SK-N-SH (cell line): ENCODE data around the gene ZNF532. TPM values are rescaled to one million over a fixed set of nuclear protein-coding genes. Genes with fewer than 3 reads are reported as not detected.

Experiments
- CTCF ChIA-PET: fragments of 300-600, 350-600 bp; formaldehyde crosslinking; extraction: SDS; loops from one replicate; lab custom pipeline; 2021; lab: Yijun Ruan, JAX
- POLR2A ChIA-PET: fragments of 350-600 bp; sonication (Branson Sonifier 250); formaldehyde crosslinking; extraction: SDS; loops from one replicate; lab custom pipeline; 2020; ENCODE audit warnings: antibody characterized with exemption, inconsistent platforms; lab: Yijun Ruan, JAX
- DNase-seq: peaks from one replicate; pipeline ENCODE4 v3.0.0; 2012
- H2AFZ ChIP-seq: fragments of 200-600 bp; sonication (generic); 2 replicates; pipeline ENCODE4 v1.8.1; 2016; ENCODE audit warnings: antibody characterized with exemption, mild to moderate bottlenecking, low read depth
- H3F3A ChIP-seq: fragments of 200-600 bp; sonication (generic); replicated peaks from 2 replicates; pipeline ENCODE3; 2016; ENCODE audit warnings: antibody characterized with exemption, mild to moderate bottlenecking; ENCODE audit not compliant: insufficient read depth
- H3K27ac ChIP-seq, 2 experiments: fragments of 200-500 bp in 1 of 2; fragments of 200-600 bp in 1 of 2; sonication (Bioruptor generic) in 1 of 2; sonication (generic), shearing (Covaris generic) in 1 of 2; 2 replicates each; pipeline versions ENCODE4 v1.5.1 to v1.6.1; 2014 to 2016; ENCODE audit warnings: low read depth in 2 of 2, inconsistent platforms in 1 of 2, low read length in 1 of 2, mild to moderate bottlenecking in 1 of 2, mixed read lengths in 1 of 2
- H3K27me3 ChIP-seq: fragments of 200-600 bp; sonication (generic), shearing (Covaris generic); 2 replicates; pipeline ENCODE4 v1.6.1; 2016; ENCODE audit warnings: mixed run types; ENCODE audit not compliant: insufficient read depth
- H3K36me3 ChIP-seq, 2 experiments: fragments of 200-500 bp in 1 of 2; fragments of 200-600 bp in 1 of 2; sonication (Bioruptor generic) in 1 of 2; sonication (generic) in 1 of 2; replicated peaks in 1 of 2; 2 replicates each; pipeline versions ENCODE3 to v1.5.1; 2014 to 2016; ENCODE audit warnings: low read length in 1 of 2, mild to moderate bottlenecking in 1 of 2; ENCODE audit not compliant: insufficient read depth in 2 of 2, control insufficient read depth in 1 of 2
- H3K4me1 ChIP-seq, 2 experiments: fragments of 200-500 bp in 1 of 2; fragments of 200-600 bp in 1 of 2; sonication (Bioruptor generic) in 1 of 2; sonication (generic), shearing (Covaris generic) in 1 of 2; 2 replicates each; pipeline versions ENCODE4 v1.5.1 to v1.6.1; 2014 to 2016; ENCODE audit warnings: low read depth in 1 of 2, low read length in 1 of 2, mixed run types in 1 of 2; ENCODE audit not compliant: insufficient read depth in 2 of 2, control insufficient read depth in 1 of 2
- H3K4me2 ChIP-seq: fragments of 200-600 bp; sonication (generic), shearing (Covaris generic); 2 replicates; pipeline ENCODE4 v1.6.1; 2017; ENCODE audit warnings: mixed run types
- H3K4me3 ChIP-seq, 2 experiments: fragments of 200-500 bp in 1 of 2; fragments of 200-600 bp in 1 of 2; sonication (Bioruptor generic) in 1 of 2; sonication (generic), shearing (Covaris generic) in 1 of 2; 2 replicates each; pipeline versions ENCODE4 v1.5.1 to v1.8.1; 2014 to 2016; ENCODE audit warnings: low read depth in 2 of 2, inconsistent platforms in 1 of 2, low read length in 1 of 2, mild to moderate bottlenecking in 1 of 2, mixed read lengths in 1 of 2, moderate library complexity in 1 of 2
- H3K79me2 ChIP-seq: fragments of 200-600 bp; sonication (generic); 2 replicates; pipeline ENCODE4 v1.8.1; 2017; ENCODE audit warnings: mild to moderate bottlenecking; ENCODE audit not compliant: insufficient read depth
- H3K9ac ChIP-seq: fragments of 200-600 bp; sonication (generic); 2 replicates; pipeline ENCODE4 v1.6.1; 2017; ENCODE audit warnings: mixed run types
- H3K9me2 ChIP-seq: fragments of 200-600 bp; sonication (generic); 2 replicates; pipeline ENCODE4 v1.6.1; 2017; ENCODE audit warnings: mixed run types
- H3K9me3 ChIP-seq: fragments of 200-600 bp; sonication (generic); 2 replicates; pipeline ENCODE4 v1.6.1; 2017; ENCODE audit warnings: mixed run types, mild to moderate bottlenecking, moderate library complexity
- H4K20me1 ChIP-seq: fragments of 200-600 bp; sonication (generic); 2 replicates; pipeline ENCODE4 v1.6.1; 2017; ENCODE audit warnings: mild to moderate bottlenecking, mixed run types; ENCODE audit not compliant: insufficient read depth
- CHD2 ChIP-seq: fragments of 150-350 bp; IDR thresholded peaks from 2 replicates; pipeline ENCODE4 v1.6.1; 2018; ENCODE audit warnings: low read length; ENCODE audit not compliant: partially characterized antibody
- ELF1 ChIP-seq: IDR thresholded peaks from 2 replicates; pipeline ENCODE4 v1.4.0; 2012
- EP300 ChIP-seq, 2 experiments: IDR thresholded peaks; 2 replicates each; pipeline versions ENCODE4 v1.4.0 to v1.6.1; 2012; ENCODE audit warnings: borderline replicate concordance in 1 of 2, low read depth in 1 of 2, low read length in 1 of 2
- FOSL2 ChIP-seq: IDR thresholded peaks from 2 replicates; pipeline ENCODE4 v1.4.0; 2012; ENCODE audit warnings: low read depth, mild to moderate bottlenecking, moderate library complexity, borderline replicate concordance
- FOXJ3 ChIP-seq: sonication (generic); formaldehyde crosslinking; IDR thresholded peaks from 2 replicates; pipeline ENCODE4 v1.5.1; 2020; ENCODE audit warnings: mild to moderate bottlenecking, missing genetic modification reagents
- GABPA ChIP-seq: IDR thresholded peaks from 2 replicates; pipeline ENCODE4 v1.4.0; 2012; ENCODE audit warnings: low read depth, mild to moderate bottlenecking
- JUND ChIP-seq: IDR thresholded peaks from 2 replicates; pipeline ENCODE4 v1.4.0; 2012
- MEF2A ChIP-seq: IDR thresholded peaks from 2 replicates; pipeline ENCODE4 v1.4.0; 2012; ENCODE audit warnings: low read depth, borderline replicate concordance
- MXI1 ChIP-seq: IDR thresholded peaks from 2 replicates; pipeline ENCODE4 v1.6.1; 2012; ENCODE audit warnings: mild to moderate bottlenecking, low read depth, low read length, improper control_type of control experiment
- RFX5 ChIP-seq: IDR thresholded peaks from 2 replicates; pipeline ENCODE4 v1.6.1; 2012; ENCODE audit warnings: mild to moderate bottlenecking, improper control_type of control experiment, low read length
- SIN3A ChIP-seq: IDR thresholded peaks from 2 replicates; pipeline ENCODE4 v1.6.1; 2012; ENCODE audit warnings: low read depth, mild to moderate bottlenecking, low read length, moderate library complexity, borderline replicate concordance
- SMC3 ChIP-seq: IDR thresholded peaks from 2 replicates; pipeline ENCODE4 v1.6.1; 2012; ENCODE audit warnings: low read depth, low read length, improper control_type of control experiment
- TAF1 ChIP-seq: IDR thresholded peaks from 2 replicates; pipeline ENCODE4 v1.6.1; 2012; ENCODE audit warnings: low read depth, mild to moderate bottlenecking, low read length, moderate library complexity, borderline replicate concordance
- TEAD4 ChIP-seq: IDR thresholded peaks from 2 replicates; pipeline ENCODE4 v1.4.0; 2012; ENCODE audit warnings: mild to moderate bottlenecking, borderline replicate concordance; ENCODE audit not compliant: insufficient read depth
- WGBS: methylation state at CpG from one replicate; pipeline ENCODE4 v1.1.6; 2017; ENCODE audit warnings: low lambda C conversion rate; 5-methylcytosine and 5-hydroxymethylcytosine counted together
- polyA plus RNA-seq, 3 experiments: library from polyadenylated mRNA; depleted of rRNA; stranded (reverse); fragments of >200 nt; gene quantifications; 2 replicates each; pipeline ENCODE4 v1.2.3, GENCODE V29; 2012
- TF ChIP-seq, protein P1 (sequence below): IDR thresholded peaks from 2 replicates; pipeline ENCODE4 v1.4.0; 2012; ENCODE audit warnings: low read depth, borderline replicate concordance
- TF ChIP-seq, protein P2 (sequence below): IDR thresholded peaks from 2 replicates; pipeline ENCODE4 v1.6.1; 2012; ENCODE audit warnings: mild to moderate bottlenecking, low read depth, low read length, moderate library complexity
- TF ChIP-seq, protein P3 (sequence below): fragments of 200-600 bp; sonication (generic); IDR thresholded peaks from 2 replicates; pipeline ENCODE4 v1.6.1; 2017; ENCODE audit warnings: antibody characterized with exemption, mild to moderate bottlenecking, moderate library complexity
- TF ChIP-seq, protein P4 (sequence below): IDR thresholded peaks from 2 replicates; pipeline ENCODE4 v1.4.0; 2012; ENCODE audit warnings: low read depth

The ZNF532 gene
- polyA plus RNA-seq, 1 of the 3 experiments (the other 2 are of a cell fraction) = 34.7 TPM

DNA sequence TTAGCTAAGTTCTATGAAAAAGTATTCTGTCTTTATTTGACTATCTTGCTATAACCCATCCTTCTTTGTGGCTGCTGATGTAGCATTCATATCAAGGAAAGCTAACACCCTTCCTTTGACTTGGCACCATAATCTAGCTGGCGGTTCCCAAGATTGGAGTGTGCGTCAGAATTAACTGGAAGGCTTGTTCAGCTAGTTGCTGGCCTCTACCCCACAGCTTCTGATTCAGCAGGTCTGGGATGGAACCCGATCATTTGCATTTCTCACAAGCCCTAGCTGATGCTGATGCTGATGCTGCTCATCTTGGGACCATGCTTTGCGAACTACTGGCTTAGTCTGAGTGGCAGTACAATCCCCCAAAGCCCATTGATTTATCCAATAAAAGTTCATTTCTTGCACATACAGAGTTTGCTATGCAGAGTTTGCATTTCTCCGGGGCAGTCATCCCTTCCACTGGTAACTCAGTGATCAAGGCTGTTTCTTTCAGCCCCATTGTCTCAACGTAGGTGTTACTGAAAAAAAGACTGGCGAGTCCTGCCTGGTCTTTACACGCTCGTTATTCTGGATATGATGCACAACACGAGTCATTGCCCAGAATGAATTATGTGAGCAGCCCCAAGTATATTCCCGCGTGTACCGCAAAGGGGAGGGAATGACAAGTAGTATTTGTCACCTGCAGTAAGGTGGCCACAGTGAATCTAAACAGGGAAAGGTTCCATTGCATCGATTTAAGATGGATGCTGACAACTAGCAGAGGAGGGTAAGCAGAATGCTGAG is 96.5 kb downstream of the ZNF532 start:
- Histone ChIP-seq H4K20me1 (no peaks in the 10 kb centered on the region), H3K27ac (no peak overlapping the region), H3K9me2 (no peaks in the 10 kb centered on the region), H3K4me2 (no peak overlapping the region), H3K79me2 (peaks cover 6% of the 10 kb centered on the region), H3K9me3 (no peaks in the 10 kb centered on the region), H3K27me3 (no peaks in the 10 kb centered on the region), H3K9ac (no peak overlapping the region), H3K36me3 (peaks cover 8 to 26% of the 10 kb centered on the region in 2 experiments), H3K4me1 (peaks cover 7 to 24% of the 10 kb centered on the region in 2 experiments; a peak in 2 of 4 replicates), H3F3A (peaks cover 16% of the 10 kb centered on the region), H2AFZ (no peak overlapping the region), H3K4me3 (no peak overlapping the region)
- POLR2A ChIA-PET = no interaction called here
- 97% methylated on average over 14 of the region's 14 CpGs for WGBS
- DNase-seq = no peak
- TF ChIP-seq, protein P1, sequence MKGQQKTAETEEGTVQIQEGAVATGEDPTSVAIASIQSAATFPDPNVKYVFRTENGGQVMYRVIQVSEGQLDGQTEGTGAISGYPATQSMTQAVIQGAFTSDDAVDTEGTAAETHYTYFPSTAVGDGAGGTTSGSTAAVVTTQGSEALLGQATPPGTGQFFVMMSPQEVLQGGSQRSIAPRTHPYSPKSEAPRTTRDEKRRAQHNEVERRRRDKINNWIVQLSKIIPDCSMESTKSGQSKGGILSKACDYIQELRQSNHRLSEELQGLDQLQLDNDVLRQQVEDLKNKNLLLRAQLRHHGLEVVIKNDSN = no peak
- CTCF ChIA-PET = interaction anchor here (0.8 to 2.4 kb wide), 3 partner anchors 64 to 193 kb away, joined by 3 to 7 read pairs (median 4); no protein-coding TSS in a partner anchor

DNA sequence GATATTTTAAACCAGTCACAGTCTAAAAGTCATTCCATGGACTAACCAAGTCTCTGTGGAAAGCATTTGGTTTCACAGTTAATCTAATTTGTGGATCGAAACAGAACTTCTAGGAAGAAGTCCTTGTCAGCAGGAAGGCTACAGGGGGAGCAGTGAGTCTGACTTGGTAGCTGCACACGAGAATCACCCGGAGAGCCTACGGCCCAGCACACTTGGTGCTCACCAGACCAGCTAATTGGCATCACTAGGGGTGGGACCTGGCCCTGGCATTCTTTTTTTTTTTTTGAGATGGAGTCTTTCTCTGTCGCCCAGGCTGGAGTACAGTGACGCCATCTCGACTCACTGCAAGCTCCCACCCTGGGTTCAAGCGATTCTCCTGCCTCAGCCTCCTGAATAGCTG is 97.7 kb downstream of the ZNF532 start:
- Histone ChIP-seq H4K20me1 (no peaks in the 10 kb centered on the region), H3K36me3 (peaks cover 4 to 31% of the 10 kb centered on the region in 2 experiments), H3K9ac (no peak overlapping the region), H3K27me3 (no peaks in the 10 kb centered on the region), H3K9me3 (no peaks in the 10 kb centered on the region), H3K79me2 (peaks cover 6% of the 10 kb centered on the region), H3K4me3 (no peak overlapping the region), H3K4me2 (no peak overlapping the region), H3K27ac (peak overlapping the region in 1 of 2 experiments; percentile 91; a peak in 1 of 4 replicates), H3F3A (peaks cover 16% of the 10 kb centered on the region), H2AFZ (no peak overlapping the region), H3K4me1 (peaks cover 7 to 27% of the 10 kb centered on the region in 2 experiments; a peak in 2 of 4 replicates), H3K9me2 (no peaks in the 10 kb centered on the region)
- CTCF ChIA-PET = no interaction called here
- POLR2A ChIA-PET = no interaction called here
- no peak for TF ChIP-seq RFX5
- TF ChIP-seq MXI1 = no peak
- TF ChIP-seq ELF1 = no peak
- TF ChIP-seq TEAD4 = no peak
- no peak for TF ChIP-seq EP300 (IDR thresholded peaks at IDR 0.05; ENCODE audit: borderline replicate concordance in 1 of 2, low read depth in 1 of 2, low read length in 1 of 2)
- TF ChIP-seq, protein P2, sequence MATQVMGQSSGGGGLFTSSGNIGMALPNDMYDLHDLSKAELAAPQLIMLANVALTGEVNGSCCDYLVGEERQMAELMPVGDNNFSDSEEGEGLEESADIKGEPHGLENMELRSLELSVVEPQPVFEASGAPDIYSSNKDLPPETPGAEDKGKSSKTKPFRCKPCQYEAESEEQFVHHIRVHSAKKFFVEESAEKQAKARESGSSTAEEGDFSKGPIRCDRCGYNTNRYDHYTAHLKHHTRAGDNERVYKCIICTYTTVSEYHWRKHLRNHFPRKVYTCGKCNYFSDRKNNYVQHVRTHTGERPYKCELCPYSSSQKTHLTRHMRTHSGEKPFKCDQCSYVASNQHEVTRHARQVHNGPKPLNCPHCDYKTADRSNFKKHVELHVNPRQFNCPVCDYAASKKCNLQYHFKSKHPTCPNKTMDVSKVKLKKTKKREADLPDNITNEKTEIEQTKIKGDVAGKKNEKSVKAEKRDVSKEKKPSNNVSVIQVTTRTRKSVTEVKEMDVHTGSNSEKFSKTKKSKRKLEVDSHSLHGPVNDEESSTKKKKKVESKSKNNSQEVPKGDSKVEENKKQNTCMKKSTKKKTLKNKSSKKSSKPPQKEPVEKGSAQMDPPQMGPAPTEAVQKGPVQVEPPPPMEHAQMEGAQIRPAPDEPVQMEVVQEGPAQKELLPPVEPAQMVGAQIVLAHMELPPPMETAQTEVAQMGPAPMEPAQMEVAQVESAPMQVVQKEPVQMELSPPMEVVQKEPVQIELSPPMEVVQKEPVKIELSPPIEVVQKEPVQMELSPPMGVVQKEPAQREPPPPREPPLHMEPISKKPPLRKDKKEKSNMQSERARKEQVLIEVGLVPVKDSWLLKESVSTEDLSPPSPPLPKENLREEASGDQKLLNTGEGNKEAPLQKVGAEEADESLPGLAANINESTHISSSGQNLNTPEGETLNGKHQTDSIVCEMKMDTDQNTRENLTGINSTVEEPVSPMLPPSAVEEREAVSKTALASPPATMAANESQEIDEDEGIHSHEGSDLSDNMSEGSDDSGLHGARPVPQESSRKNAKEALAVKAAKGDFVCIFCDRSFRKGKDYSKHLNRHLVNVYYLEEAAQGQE = no peak
- TF ChIP-seq FOXJ3 = no peak
- TF ChIP-seq JUND = no peak
- TF ChIP-seq GABPA = no peak
- no peak for TF ChIP-seq SIN3A
- TF ChIP-seq, protein P1 = no peak
- no peak for TF ChIP-seq FOSL2
- TF ChIP-seq TAF1 = no peak
- no peak for TF ChIP-seq SMC3
- TF ChIP-seq, protein P3, sequence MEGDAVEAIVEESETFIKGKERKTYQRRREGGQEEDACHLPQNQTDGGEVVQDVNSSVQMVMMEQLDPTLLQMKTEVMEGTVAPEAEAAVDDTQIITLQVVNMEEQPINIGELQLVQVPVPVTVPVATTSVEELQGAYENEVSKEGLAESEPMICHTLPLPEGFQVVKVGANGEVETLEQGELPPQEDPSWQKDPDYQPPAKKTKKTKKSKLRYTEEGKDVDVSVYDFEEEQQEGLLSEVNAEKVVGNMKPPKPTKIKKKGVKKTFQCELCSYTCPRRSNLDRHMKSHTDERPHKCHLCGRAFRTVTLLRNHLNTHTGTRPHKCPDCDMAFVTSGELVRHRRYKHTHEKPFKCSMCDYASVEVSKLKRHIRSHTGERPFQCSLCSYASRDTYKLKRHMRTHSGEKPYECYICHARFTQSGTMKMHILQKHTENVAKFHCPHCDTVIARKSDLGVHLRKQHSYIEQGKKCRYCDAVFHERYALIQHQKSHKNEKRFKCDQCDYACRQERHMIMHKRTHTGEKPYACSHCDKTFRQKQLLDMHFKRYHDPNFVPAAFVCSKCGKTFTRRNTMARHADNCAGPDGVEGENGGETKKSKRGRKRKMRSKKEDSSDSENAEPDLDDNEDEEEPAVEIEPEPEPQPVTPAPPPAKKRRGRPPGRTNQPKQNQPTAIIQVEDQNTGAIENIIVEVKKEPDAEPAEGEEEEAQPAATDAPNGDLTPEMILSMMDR = no peak
- no peak for TF ChIP-seq CHD2
- TF ChIP-seq, protein P4, sequence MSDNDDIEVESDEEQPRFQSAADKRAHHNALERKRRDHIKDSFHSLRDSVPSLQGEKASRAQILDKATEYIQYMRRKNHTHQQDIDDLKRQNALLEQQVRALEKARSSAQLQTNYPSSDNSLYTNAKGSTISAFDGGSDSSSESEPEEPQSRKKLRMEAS = no peak
- no peak for TF ChIP-seq MEF2A
- WGBS = 89% methylated on average over 8 of the region's 8 CpGs
- DNase-seq = no peak
